22Rv1 (cell line): Measurements from ENCODE around the gene KCNA5.

Experiments
- CTCF ChIP-seq: fragments of 450-650 bp; IDR thresholded peaks from 2 replicates; pipeline ENCODE4 v1.5.1; 2017; ENCODE audit warnings: mild to moderate bottlenecking
- ZFX ChIP-seq: fragments of 450-650 bp; IDR thresholded peaks from 2 replicates; pipeline ENCODE4 v1.6.1; 2017; ENCODE audit warnings: antibody characterized with exemption, borderline replicate concordance

- TF ChIP-seq CTCF (no peak), ZFX (no peak)
Observed at GRCh38 chr12:5044420-5045295, 979 bp downstream of the KCNA5 start.
